SU-DHL-6 (cell line): ENCODE measurements around the gene POC1B.

ENCODE experiments used
- EZH2phosphoT487 ChIP-seq: fragments of 200-600 bp; sonication (generic), shearing (Covaris generic); conservative IDR thresholded peaks from 2 replicates; pipeline ENCODE4 v1.6.1; 2018; ENCODE audit warnings: mild to moderate bottlenecking, antibody characterized with exemption, low read length, moderate library complexity, mixed read lengths
- TF ChIP-seq, protein P1 (sequence below): fragments of 200-600 bp; sonication (generic); IDR thresholded peaks from one replicate; pipeline ENCODE4 v1.5.1; 2017; ENCODE audit warnings: antibody characterized with exemption, mild to moderate bottlenecking, low read length, moderate library complexity; ENCODE audit not compliant: insufficient read depth, poor library complexity, severe bottlenecking

GRCh38 chr12:89370850-89371249 is 155.0 kb downstream of the POC1B start:
- TF ChIP-seq, protein P1, sequence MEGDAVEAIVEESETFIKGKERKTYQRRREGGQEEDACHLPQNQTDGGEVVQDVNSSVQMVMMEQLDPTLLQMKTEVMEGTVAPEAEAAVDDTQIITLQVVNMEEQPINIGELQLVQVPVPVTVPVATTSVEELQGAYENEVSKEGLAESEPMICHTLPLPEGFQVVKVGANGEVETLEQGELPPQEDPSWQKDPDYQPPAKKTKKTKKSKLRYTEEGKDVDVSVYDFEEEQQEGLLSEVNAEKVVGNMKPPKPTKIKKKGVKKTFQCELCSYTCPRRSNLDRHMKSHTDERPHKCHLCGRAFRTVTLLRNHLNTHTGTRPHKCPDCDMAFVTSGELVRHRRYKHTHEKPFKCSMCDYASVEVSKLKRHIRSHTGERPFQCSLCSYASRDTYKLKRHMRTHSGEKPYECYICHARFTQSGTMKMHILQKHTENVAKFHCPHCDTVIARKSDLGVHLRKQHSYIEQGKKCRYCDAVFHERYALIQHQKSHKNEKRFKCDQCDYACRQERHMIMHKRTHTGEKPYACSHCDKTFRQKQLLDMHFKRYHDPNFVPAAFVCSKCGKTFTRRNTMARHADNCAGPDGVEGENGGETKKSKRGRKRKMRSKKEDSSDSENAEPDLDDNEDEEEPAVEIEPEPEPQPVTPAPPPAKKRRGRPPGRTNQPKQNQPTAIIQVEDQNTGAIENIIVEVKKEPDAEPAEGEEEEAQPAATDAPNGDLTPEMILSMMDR: no peak
- no peak for TF ChIP-seq EZH2phosphoT487
